Fibroblast of lung (primary cell): ENCODE measurements around the gene APRT. TPM values are rescaled to one million over a fixed set of nuclear protein-coding genes. Genes with fewer than 3 reads are reported as not detected.

Experiments used
- DNase-seq, 2 donors: peaks; one replicate each; pipeline versions ENCODE4 v3.0.0 to v3.0.0-alpha.2; 2010; ENCODE audit warnings: low read depth in 2 of 2
- H2AFZ ChIP-seq: 2 replicates; pipeline ENCODE4 v1.5.1; 2012; ENCODE audit warnings: low read length, control low read depth, inconsistent platforms
- H3K27ac ChIP-seq: 2 replicates; pipeline ENCODE4 v1.5.1; 2011; ENCODE audit warnings: low read length, control low read depth; ENCODE audit not compliant: insufficient read depth
- H3K27me3 ChIP-seq: 2 replicates; pipeline ENCODE4 v1.5.1; 2011; ENCODE audit warnings: mild to moderate bottlenecking, low read length; ENCODE audit not compliant: control insufficient read depth, insufficient read depth
- H3K36me3 ChIP-seq: 2 replicates; pipeline ENCODE4 v1.5.1; 2011; ENCODE audit warnings: low read length; ENCODE audit not compliant: control insufficient read depth, insufficient read depth
- H3K4me1 ChIP-seq: 2 replicates; pipeline ENCODE4 v1.5.1; 2011; ENCODE audit warnings: low read length; ENCODE audit not compliant: control insufficient read depth, insufficient read depth; ENCODE audit errors: extremely low read depth
- H3K4me2 ChIP-seq: 2 replicates; pipeline ENCODE4 v1.5.1; 2011; ENCODE audit warnings: low read length, control low read depth; ENCODE audit not compliant: insufficient read depth; ENCODE audit errors: extremely low read depth
- H3K4me3 ChIP-seq, 4 experiments: fragments of 200-600 bp in 1 of 4; sonication (generic) in 1 of 4; replicated peaks in 1 of 4; 2 replicates each; pipeline ENCODE4 v1.5.1; 2011 to 2016; ENCODE audit warnings: low read length in 4 of 4, low read depth in 3 of 4, mild to moderate bottlenecking in 3 of 4, control low read depth in 2 of 4, inconsistent platforms in 1 of 4, mixed read lengths in 1 of 4; ENCODE audit not compliant: insufficient read depth in 1 of 4; ENCODE audit errors: control extremely low read depth in 1 of 4
- H3K79me2 ChIP-seq: 2 replicates; pipeline ENCODE4 v1.5.1; 2012; ENCODE audit warnings: mild to moderate bottlenecking, low read length, inconsistent platforms; ENCODE audit not compliant: control insufficient read depth, insufficient read depth
- H3K9ac ChIP-seq: 2 replicates; pipeline ENCODE4 v1.5.1; 2011; ENCODE audit warnings: mild to moderate bottlenecking, low read length, control low read depth; ENCODE audit not compliant: insufficient read depth
- H3K9me3 ChIP-seq: 2 replicates; pipeline ENCODE4 v1.5.1; 2012; ENCODE audit warnings: low read depth, low read length; ENCODE audit not compliant: control insufficient read depth, insufficient read depth
- H4K20me1 ChIP-seq: 2 replicates; pipeline ENCODE4 v1.5.1; 2011; ENCODE audit warnings: low read length; ENCODE audit not compliant: control insufficient read depth, insufficient read depth; ENCODE audit errors: extremely low read depth
- CTCF ChIP-seq, 2 donors: IDR thresholded peaks in 1 of 2; conservative IDR thresholded peaks in 1 of 2; 1 replicate in 1 of 2; 2 replicates in 1 of 2; pipeline ENCODE4 v1.5.1; 2011 to 2012; ENCODE audit warnings: low read length in 2 of 2, control low read depth in 1 of 2, inconsistent platforms in 1 of 2, low read depth in 1 of 2, mild to moderate bottlenecking in 1 of 2
- EZH2 ChIP-seq: IDR thresholded peaks from 2 replicates; pipeline ENCODE4 v1.5.1; 2012; ENCODE audit warnings: low read length, control low read depth, mild to moderate bottlenecking; ENCODE audit errors: missing control alignments
- polyA plus RNA-seq, 2 donors: library from polyadenylated mRNA; depleted of rRNA in 1 of 2; stranded (reverse) in 1 of 2; unstranded in 1 of 2; fragments of >200 nt; gene quantifications; 2 replicates each; pipeline ENCODE4 v1.2.1, GENCODE V29; 2011 to 2012; ENCODE audit warnings: missing spikeins in 1 of 2
- total RNA-seq: library from RNA; depleted of rRNA; stranded (reverse); fragments of >200 nt; gene quantifications from 2 replicates; pipeline ENCODE4 v1.2.1, GENCODE V29; 2014

Gene APRT
- total and polyA plus RNA-seq, 2 donors (not counting 1 experiment from before 2014, with no cell fraction given) = 39.2 to 95.6 TPM

GRCh38 chr16:88836791-88837190 lies 25.1 kb upstream of the APRT start:
- H3K9me3 ChIP-seq = no peaks in the 10 kb centered on the region
- peaks cover 10% of the 10 kb centered on the region for H3K36me3 ChIP-seq
- no peak for DNase-seq
- H3K79me2 ChIP-seq = no peaks in the 10 kb centered on the region
- H4K20me1 ChIP-seq = no peaks in the 10 kb centered on the region
- no peak overlapping the region for H3K27ac ChIP-seq
- H3K27me3 ChIP-seq = no peaks in the 10 kb centered on the region
- no peak for TF ChIP-seq CTCF (conservative IDR thresholded peaks at IDR 0.05 in 1 of 2, IDR thresholded peaks at IDR 0.05 in 1 of 2; ENCODE audit: low read depth in 1 of 2, low read length in 2 of 2)
- TF ChIP-seq EZH2 = no peak
- no peak overlapping the region for H3K9ac ChIP-seq
- H2AFZ ChIP-seq = no peak overlapping the region
- H3K4me3 ChIP-seq = no peak overlapping the region
- no peak overlapping the region for H3K4me2 ChIP-seq
- no peaks in the 10 kb centered on the region for H3K4me1 ChIP-seq

- Histone ChIP-seq H3K4me1 (no peaks in the 10 kb centered on the region), H3K27ac (no peak overlapping the region), H3K36me3 (peaks cover 10% of the 10 kb centered on the region), H2AFZ (no peak overlapping the region), H3K79me2 (no peaks in the 10 kb centered on the region), H4K20me1 (no peaks in the 10 kb centered on the region), H3K4me3 (no peak overlapping the region), H3K9ac (no peak overlapping the region), H3K27me3 (no peaks in the 10 kb centered on the region), H3K9me3 (no peaks in the 10 kb centered on the region), H3K4me2 (no peak overlapping the region)
- TF ChIP-seq EZH2 (no peak), CTCF (conservative IDR thresholded peaks at IDR 0.05 in 1 of 2, IDR thresholded peaks at IDR 0.05 in 1 of 2; ENCODE audit: low read depth in 1 of 2, low read length in 2 of 2) (no peak)
- DNase-seq = no peak
Observed at GRCh38 chr16:88835818-88836217, 24.1 kb upstream of the APRT start.

- peaks cover 10% of the 10 kb centered on the region for H3K36me3 ChIP-seq
- no peaks in the 10 kb centered on the region for H3K9me3 ChIP-seq
- no peaks in the 10 kb centered on the region for H3K79me2 ChIP-seq
- no peak overlapping the region for H3K4me3 ChIP-seq
- DNase-seq = peak in 1 of 2 donors; percentile 24
- H3K27ac ChIP-seq = no peak overlapping the region
- H2AFZ ChIP-seq = no peak overlapping the region
- no peaks in the 10 kb centered on the region for H3K4me1 ChIP-seq
- TF ChIP-seq CTCF (conservative IDR thresholded peaks at IDR 0.05 in 1 of 2, IDR thresholded peaks at IDR 0.05 in 1 of 2; ENCODE audit: low read depth in 1 of 2, low read length in 2 of 2) (no peak), EZH2 (no peak)
- no peak overlapping the region for H3K9ac ChIP-seq
- no peaks in the 10 kb centered on the region for H3K27me3 ChIP-seq
- H4K20me1 ChIP-seq = no peaks in the 10 kb centered on the region
- no peak overlapping the region for H3K4me2 ChIP-seq
Observed at GRCh38 chr16:88835383-88835782, 23.7 kb upstream of the APRT start.
